AG04450 (cell line): ENCODE results near the gene CFAP20DC. TPM values are rescaled to one million over a fixed set of nuclear protein-coding genes. Genes with fewer than 3 reads are reported as not detected.

Source experiments
- CTCF ChIA-PET: fragments of 300-600, 350-600 bp; formaldehyde crosslinking; extraction: SDS; loops from one replicate; lab custom pipeline; 2022; ENCODE audit warnings: antibody characterized with exemption, inconsistent platforms; lab: Charles Lee
- POLR2A ChIA-PET: fragments of 350-600 bp; formaldehyde crosslinking; extraction: SDS; loops from one replicate; lab custom pipeline; 2021; ENCODE audit warnings: antibody characterized with exemption, inconsistent platforms; lab: Yijun Ruan, JAX
- DNase-seq: peaks from one replicate; pipeline ENCODE4 v3.0.0-alpha.2; 2011; ENCODE audit warnings: low read depth, low spot score
- H3K27ac ChIP-seq: one replicate; pipeline ENCODE4 v1.5.1; 2012; ENCODE audit warnings: low read depth, low read length, control low read depth
- H3K27me3 ChIP-seq: one replicate; pipeline ENCODE4 v1.6.0; 2012; ENCODE audit warnings: low read length; ENCODE audit not compliant: control insufficient read depth, insufficient read depth
- H3K4me3 ChIP-seq: 2 replicates; pipeline ENCODE4 v1.5.1; 2011; ENCODE audit warnings: mild to moderate bottlenecking, low read depth, low read length, control low read depth
- H3K9me3 ChIP-seq: 2 replicates; pipeline ENCODE4 v1.5.1; 2012; ENCODE audit warnings: low read length; ENCODE audit not compliant: control insufficient read depth, insufficient read depth
- polyA plus RNA-seq: library from polyadenylated mRNA; depleted of rRNA; stranded (reverse); fragments of >200 nt; gene quantifications from 2 replicates; pipeline ENCODE4 v1.2.3, GENCODE V29; 2011
- TF ChIP-seq, protein P1 (sequence below): IDR thresholded peaks from 2 replicates; pipeline ENCODE4 v1.5.1; 2011; ENCODE audit warnings: low read depth, low read length, control low read depth, inconsistent platforms

The CFAP20DC gene
- polyA plus RNA-seq, 1 experiment = 3.5 TPM

DNA sequence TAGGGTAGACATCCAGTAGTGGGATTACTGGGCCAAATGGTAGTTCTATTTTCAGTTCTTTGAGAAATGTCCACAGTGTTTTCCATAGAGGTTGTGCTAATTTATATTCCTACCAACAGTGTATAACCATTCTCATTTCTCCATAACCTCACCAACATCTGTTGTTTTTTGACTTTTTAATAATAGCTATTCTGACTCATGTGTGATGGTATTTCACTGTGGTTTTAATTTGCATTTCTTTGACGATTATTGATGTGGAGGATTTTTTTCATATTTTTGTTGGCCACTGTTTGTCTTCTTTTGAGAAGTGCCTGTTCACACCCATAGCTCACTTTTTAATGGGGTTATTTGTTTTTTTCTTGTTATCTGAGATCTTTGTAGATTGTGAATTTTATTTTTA, 125.2 kb downstream of the CFAP20DC start:
- Histone ChIP-seq H3K27ac (no peak overlapping the region), H3K4me3 (no peak overlapping the region), H3K9me3 (no peaks in the 10 kb centered on the region), H3K27me3 (no peaks in the 10 kb centered on the region)
- ChIA-PET POLR2A (no interaction called here), CTCF (no interaction called here)
- no peak for DNase-seq
- TF ChIP-seq, protein P1, sequence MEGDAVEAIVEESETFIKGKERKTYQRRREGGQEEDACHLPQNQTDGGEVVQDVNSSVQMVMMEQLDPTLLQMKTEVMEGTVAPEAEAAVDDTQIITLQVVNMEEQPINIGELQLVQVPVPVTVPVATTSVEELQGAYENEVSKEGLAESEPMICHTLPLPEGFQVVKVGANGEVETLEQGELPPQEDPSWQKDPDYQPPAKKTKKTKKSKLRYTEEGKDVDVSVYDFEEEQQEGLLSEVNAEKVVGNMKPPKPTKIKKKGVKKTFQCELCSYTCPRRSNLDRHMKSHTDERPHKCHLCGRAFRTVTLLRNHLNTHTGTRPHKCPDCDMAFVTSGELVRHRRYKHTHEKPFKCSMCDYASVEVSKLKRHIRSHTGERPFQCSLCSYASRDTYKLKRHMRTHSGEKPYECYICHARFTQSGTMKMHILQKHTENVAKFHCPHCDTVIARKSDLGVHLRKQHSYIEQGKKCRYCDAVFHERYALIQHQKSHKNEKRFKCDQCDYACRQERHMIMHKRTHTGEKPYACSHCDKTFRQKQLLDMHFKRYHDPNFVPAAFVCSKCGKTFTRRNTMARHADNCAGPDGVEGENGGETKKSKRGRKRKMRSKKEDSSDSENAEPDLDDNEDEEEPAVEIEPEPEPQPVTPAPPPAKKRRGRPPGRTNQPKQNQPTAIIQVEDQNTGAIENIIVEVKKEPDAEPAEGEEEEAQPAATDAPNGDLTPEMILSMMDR = no peak

DNA sequence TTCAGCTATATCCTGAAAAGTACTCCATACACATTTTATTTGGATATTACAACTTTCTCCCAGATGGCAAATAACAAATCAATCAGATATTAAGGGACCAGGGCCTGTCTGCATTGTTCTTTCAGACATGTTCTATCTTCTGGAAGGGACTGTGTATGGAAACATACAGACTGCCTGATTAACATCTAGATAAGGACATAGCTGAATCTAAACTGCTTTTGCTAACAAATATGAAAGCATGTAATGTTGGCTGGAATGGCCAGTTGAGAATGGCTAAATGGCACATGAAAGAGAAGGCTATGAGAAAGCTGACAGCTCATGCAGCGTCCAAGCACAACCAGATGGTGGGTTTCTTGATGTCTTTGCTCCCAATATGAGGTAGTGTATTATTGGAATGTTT, 149.4 kb downstream of the CFAP20DC start:
- no peaks in the 10 kb centered on the region for H3K27me3 ChIP-seq
- DNase-seq = no peak
- CTCF ChIA-PET = no interaction called here
- no peak overlapping the region for H3K4me3 ChIP-seq
- H3K27ac ChIP-seq = no peak overlapping the region
- TF ChIP-seq, protein P1 = no peak
- POLR2A ChIA-PET = no interaction called here
- H3K9me3 ChIP-seq = no peaks in the 10 kb centered on the region

DNA sequence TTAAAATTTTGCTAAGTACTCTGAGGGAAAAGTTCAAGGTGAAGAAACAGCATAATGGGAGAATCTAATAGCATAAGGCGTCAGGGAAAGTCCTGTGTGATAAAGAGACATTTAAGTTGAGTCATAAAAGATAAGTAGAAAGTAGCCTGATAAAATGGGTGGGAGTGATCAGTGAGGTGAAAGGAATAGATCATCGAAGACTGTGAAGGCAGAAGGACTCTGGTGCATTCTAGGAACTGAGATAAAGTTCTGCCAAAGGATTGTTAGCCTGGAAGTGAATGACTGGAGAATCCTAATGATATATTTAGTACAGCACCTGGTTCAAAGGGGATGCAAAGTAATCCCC, 149.9 kb downstream of the CFAP20DC start:
- TF ChIP-seq, protein P1 = no peak
- H3K27me3 ChIP-seq = no peaks in the 10 kb centered on the region
- H3K9me3 ChIP-seq = peaks cover under 1% of the 10 kb centered on the region
- CTCF ChIA-PET = no interaction called here
- H3K4me3 ChIP-seq = no peak overlapping the region
- DNase-seq = no peak
- POLR2A ChIA-PET = no interaction called here
- H3K27ac ChIP-seq = no peak overlapping the region

DNA sequence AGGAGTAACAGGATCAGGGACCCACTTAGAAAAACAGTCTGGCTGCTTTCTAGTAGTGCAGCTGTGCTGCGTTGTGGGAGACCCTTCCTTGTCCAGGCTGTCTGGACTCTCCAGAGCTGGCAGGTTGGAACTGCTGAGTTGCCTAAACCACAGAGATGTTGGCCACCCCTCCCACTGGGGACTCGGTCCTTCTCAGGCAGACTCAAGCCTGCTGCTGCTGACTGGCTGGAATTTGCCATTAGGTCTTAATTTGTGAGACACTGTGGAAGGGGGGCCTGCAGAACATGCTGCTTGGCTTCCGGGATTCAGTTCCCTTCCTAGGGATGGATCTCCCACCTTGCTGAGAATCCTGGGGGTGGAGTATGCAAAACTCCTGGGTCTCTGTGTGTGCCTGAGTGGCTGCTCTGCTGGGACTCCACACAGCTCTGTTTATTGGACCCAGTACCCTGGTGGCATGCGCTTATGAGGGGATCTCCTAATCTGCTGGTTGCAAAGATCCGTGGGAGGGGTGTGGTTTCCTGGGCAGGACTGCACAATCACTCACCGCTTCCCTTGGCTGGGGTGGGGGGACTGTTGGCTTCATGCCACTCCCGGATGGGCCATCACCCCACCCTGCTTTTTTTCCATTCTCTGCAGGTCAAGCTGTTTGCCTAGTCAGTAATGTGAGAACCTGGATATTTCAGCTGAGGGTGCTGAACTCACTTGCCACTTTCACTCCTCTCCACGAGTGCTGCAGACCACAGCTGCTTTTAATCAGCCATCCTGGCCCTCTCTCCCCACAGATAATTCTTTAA, 150.5 kb downstream of the CFAP20DC start:
- H3K4me3 ChIP-seq = no peak overlapping the region
- H3K9me3 ChIP-seq = peaks cover 6% of the 10 kb centered on the region
- no peak for DNase-seq
- TF ChIP-seq, protein P1 = no peak
- POLR2A ChIA-PET = no interaction called here
- CTCF ChIA-PET = no interaction called here
- no peak overlapping the region for H3K27ac ChIP-seq
- no peaks in the 10 kb centered on the region for H3K27me3 ChIP-seq

DNA sequence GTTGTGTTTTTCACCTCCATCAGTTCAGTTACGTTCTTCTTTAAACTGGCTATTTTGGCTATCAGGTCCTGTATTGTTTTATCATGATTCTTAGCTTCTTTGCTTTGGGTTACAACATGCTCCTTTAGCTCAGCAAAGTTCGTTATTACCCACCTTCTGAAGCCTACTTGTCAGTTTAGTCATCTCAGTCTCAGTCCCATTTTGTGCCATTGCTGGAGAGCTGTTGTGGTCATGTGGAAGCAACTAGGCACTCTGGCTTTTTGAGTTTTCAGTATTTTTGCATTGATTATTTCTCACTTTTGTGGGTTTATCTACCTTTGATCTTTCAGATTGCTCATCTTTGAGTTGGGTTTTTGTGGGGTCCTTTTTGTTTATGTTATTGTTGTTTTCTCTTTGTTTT, 151.3 kb downstream of the CFAP20DC start:
- CTCF ChIA-PET = interaction anchor here (0.6 kb wide), 1 partner anchor 330 kb away, joined by 3 read pairs; no protein-coding TSS in a partner anchor
- Histone ChIP-seq H3K4me3 (no peak overlapping the region), H3K27me3 (no peaks in the 10 kb centered on the region), H3K27ac (no peak overlapping the region), H3K9me3 (peaks cover 6% of the 10 kb centered on the region)
- POLR2A ChIA-PET = no interaction called here
- TF ChIP-seq, protein P1 = no peak
- no peak for DNase-seq
